Urinary bladder (tissue), 4 donors: ENCODE measurements around the gene TUBB. TPM values are rescaled to one million over a fixed set of nuclear protein-coding genes. Genes with fewer than 3 reads are reported as not detected.

Experiments used
- DNase-seq: peaks from one replicate; pipeline ENCODE4 v3.0.0-alpha.2; 2015; ENCODE audit errors: extremely low spot score
- H3K27ac ChIP-seq: one replicate; pipeline ENCODE4 v1.5.1; 2013; ENCODE audit warnings: low read depth, mild to moderate bottlenecking, moderate library complexity
- H3K36me3 ChIP-seq: one replicate; pipeline ENCODE4 v1.6.1; 2013; ENCODE audit warnings: mild to moderate bottlenecking, moderate library complexity; ENCODE audit not compliant: insufficient read depth
- H3K4me1 ChIP-seq: one replicate; pipeline ENCODE4 v1.6.1; 2013; ENCODE audit warnings: mild to moderate bottlenecking, moderate library complexity; ENCODE audit not compliant: insufficient read depth
- H3K4me3 ChIP-seq: one replicate; pipeline ENCODE4 v1.5.1; 2013; ENCODE audit warnings: low read depth, low read length
- whole genome bisulfite sequencing: extraction: QIAGEN DNeasy Blood & Tissue Kit; methylation state at CpG from one replicate; pipeline ENCODE4 v1.1.7; 2013; 5-methylcytosine and 5-hydroxymethylcytosine counted together
- polyA plus RNA-seq: library from polyadenylated mRNA; stranded (reverse); fragments of 200-250 nt; gene quantifications from one replicate; pipeline ENCODE4 v1.2.3, GENCODE V29; 2013
- total RNA-seq: library from RNA; depleted of rRNA; stranded (reverse); fragments of >200 nt; gene quantifications from one replicate; pipeline ENCODE4 v1.2.3, GENCODE V29; 2014
- donor health status: healthy with polysubstance abuse.
- donor health status: healthy.

TUBB gene
- total RNA-seq (376 TPM), polyA plus RNA-seq (332 TPM)

GRCh38 chr6:30719791-30720737, at the start of gene TUBB:
Gene TUBB (plus strand): TSS chr6:30720352. CDS start chr6:30720507, 155 bp downstream.
- peak; percentile 97 for DNase-seq
- under 1% methylated on average over 38 of the region's 38 CpGs for WGBS
- Histone ChIP-seq H3K36me3 (no peaks in the 10 kb centered on the region), H3K27ac (peak within 1 kb of the TSS; percentile 90), H3K4me1 (no peaks in the 10 kb centered on the region), H3K4me3 (peak within 1 kb of the TSS; percentile 95)

GRCh38 chr6:30670760-30671527, 49.2 kb upstream of the TUBB start:
- no peak overlapping the region for H3K27ac ChIP-seq
- H3K36me3 ChIP-seq, result no peaks in the 10 kb centered on the region
- 87% methylated on average over 27 of the region's 27 CpGs for WGBS
- H3K4me3 ChIP-seq, result no peak overlapping the region
- no peak for DNase-seq
- peaks cover 2% of the 10 kb centered on the region for H3K4me1 ChIP-seq

- H3K36me3 ChIP-seq, result no peaks in the 10 kb centered on the region
Observed at GRCh38 chr6:30672445-30673253, 47.5 kb upstream of the TUBB start, which contains the start of gene DHX16. Gene DHX16 (minus strand): TSS chr6:30673006. CDS start chr6:30672841, 165 bp downstream.

GRCh38 chr6:30676660-30677285, 43.4 kb upstream of the TUBB start:
- no peaks in the 10 kb centered on the region for H3K36me3 ChIP-seq
- WGBS, result 76% methylated on average over 10 of the region's 10 CpGs
- no peak overlapping the region for H3K27ac ChIP-seq

More at GRCh38 chr6:30672445-30673253, 47.5 kb upstream of the TUBB start, which contains the start of gene DHX16:
- Histone ChIP-seq H3K4me3 (peak within 1 kb of the TSS; percentile 86), H3K4me1 (peaks cover 2% of the 10 kb centered on the region), H3K27ac (no peak within 1 kb of the TSS)
- under 1% methylated on average over 57 of the region's 57 CpGs for WGBS
- peak; percentile 93 for DNase-seq

GRCh38 chr6:30678964-30679726, 41.0 kb upstream of the TUBB start:
- peak overlapping the region; percentile 57 for H3K27ac ChIP-seq
- no peaks in the 10 kb centered on the region for H3K4me1 ChIP-seq
- no peak overlapping the region for H3K4me3 ChIP-seq
- DNase-seq, result no peak
- H3K36me3 ChIP-seq, result no peaks in the 10 kb centered on the region
- WGBS, result 13% methylated on average over 31 of the region's 31 CpGs

More at GRCh38 chr6:30676660-30677285, 43.4 kb upstream of the TUBB start:
- no peak for DNase-seq
- Histone ChIP-seq H3K4me3 (no peak overlapping the region), H3K4me1 (peaks cover 1% of the 10 kb centered on the region)

- H3K36me3 ChIP-seq, result no peaks in the 10 kb centered on the region
- H3K4me1 ChIP-seq, result no peaks in the 10 kb centered on the region
- WGBS, result 55% methylated on average over 7 of the region's 7 CpGs
- no peak for DNase-seq
- no peak overlapping the region for H3K4me3 ChIP-seq
- H3K27ac ChIP-seq, result no peak overlapping the region
Observed at GRCh38 chr6:30679765-30680535, 40.2 kb upstream of the TUBB start.

- Histone ChIP-seq H3K36me3 (no peaks in the 10 kb centered on the region), H3K4me3 (peak overlapping the region; percentile 16), H3K27ac (peak overlapping the region; percentile 91), H3K4me1 (no peaks in the 10 kb centered on the region)
- no peak for DNase-seq
- WGBS, result 25% methylated on average over 4 of the region's 4 CpGs
Observed at GRCh38 chr6:30681766-30682142, 38.4 kb upstream of the TUBB start.

GRCh38 chr6:30682143-30683117, 37.7 kb upstream of the TUBB start:
- no peaks in the 10 kb centered on the region for H3K4me1 ChIP-seq
- H3K36me3 ChIP-seq, result no peaks in the 10 kb centered on the region
- WGBS, result 7% methylated on average over 11 of the region's 11 CpGs
- no peak for DNase-seq
- H3K4me3 ChIP-seq, result peak overlapping the region; percentile 67
- H3K27ac ChIP-seq, result peak overlapping the region; percentile 91

- no peak for DNase-seq
- H3K4me1 ChIP-seq, result no peaks in the 10 kb centered on the region
- WGBS, result 5% methylated on average over 7 of the region's 7 CpGs
- peak overlapping the region; percentile 67 for H3K4me3 ChIP-seq
- H3K36me3 ChIP-seq, result no peaks in the 10 kb centered on the region
- H3K27ac ChIP-seq, result peak overlapping the region; percentile 91
Observed at GRCh38 chr6:30683183-30683979, 36.8 kb upstream of the TUBB start.

- Histone ChIP-seq H3K4me3 (peak overlapping the region; percentile 67), H3K4me1 (no peaks in the 10 kb centered on the region), H3K36me3 (no peaks in the 10 kb centered on the region), H3K27ac (peak overlapping the region; percentile 76)
- 7% methylated on average over 2 of the region's 2 CpGs for WGBS
- DNase-seq, result no peak
Observed at GRCh38 chr6:30683980-30684338, 36.2 kb upstream of the TUBB start.
